IMR-90 (cell line): Measurements from ENCODE around the gene ARHGEF1.

Experiments used
- CEBPB ChIP-seq: IDR thresholded peaks from 2 replicates; pipeline ENCODE4 v1.6.1; 2012; ENCODE audit warnings: low read depth, low read length, improper control_type of control experiment
- CHD1 ChIP-seq: IDR thresholded peaks from 2 replicates; pipeline ENCODE4 v1.6.1; 2012; ENCODE audit warnings: low read depth, low read length, improper control_type of control experiment
- POLR2A ChIP-seq: IDR thresholded peaks from 2 replicates; pipeline ENCODE4 v1.6.1; 2012; ENCODE audit warnings: mild to moderate bottlenecking, low read depth, low read length
- RCOR1 ChIP-seq: IDR thresholded peaks from 2 replicates; pipeline ENCODE4 v1.6.1; 2012; ENCODE audit warnings: mild to moderate bottlenecking, low read length, improper control_type of control experiment; ENCODE audit not compliant: insufficient replicate concordance
- SMC3 ChIP-seq: fragments of 150-350 bp; IDR thresholded peaks from 2 replicates; pipeline ENCODE4 v1.6.1; 2016; ENCODE audit warnings: low read depth, mild to moderate bottlenecking, antibody characterized with exemption, low read length, moderate library complexity
- TF ChIP-seq, protein P1 (sequence below): conservative IDR thresholded peaks from 2 replicates; pipeline ENCODE4 v1.5.1; 2012; ENCODE audit warnings: mild to moderate bottlenecking, low read depth, low read length, improper control_type of control experiment

DNA sequence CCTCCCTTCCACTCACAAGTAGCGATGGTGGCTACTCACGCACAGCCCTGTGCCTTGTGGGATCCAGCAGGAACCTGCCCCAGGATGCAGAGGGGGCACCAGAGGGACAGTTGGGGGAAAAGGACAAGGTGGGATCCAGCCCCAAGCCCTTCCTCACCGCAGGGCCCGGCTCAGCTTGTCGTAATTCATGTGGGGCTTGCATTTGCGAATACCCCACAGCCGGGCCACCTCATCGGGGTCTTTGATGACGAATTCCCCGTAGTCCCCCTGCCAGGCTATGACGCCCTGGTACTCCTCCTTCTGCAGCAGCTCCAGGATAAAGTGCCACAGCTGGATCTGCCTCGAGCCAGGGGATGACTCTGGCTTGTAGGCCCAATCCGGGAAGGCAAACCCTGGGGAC, 26.7 kb downstream of the ARHGEF1 start:
- TF ChIP-seq CEBPB (no peak), RCOR1 (no peak), POLR2A (no peak), SMC3 (no peak), CHD1 (no peak)
- TF ChIP-seq, protein P1, sequence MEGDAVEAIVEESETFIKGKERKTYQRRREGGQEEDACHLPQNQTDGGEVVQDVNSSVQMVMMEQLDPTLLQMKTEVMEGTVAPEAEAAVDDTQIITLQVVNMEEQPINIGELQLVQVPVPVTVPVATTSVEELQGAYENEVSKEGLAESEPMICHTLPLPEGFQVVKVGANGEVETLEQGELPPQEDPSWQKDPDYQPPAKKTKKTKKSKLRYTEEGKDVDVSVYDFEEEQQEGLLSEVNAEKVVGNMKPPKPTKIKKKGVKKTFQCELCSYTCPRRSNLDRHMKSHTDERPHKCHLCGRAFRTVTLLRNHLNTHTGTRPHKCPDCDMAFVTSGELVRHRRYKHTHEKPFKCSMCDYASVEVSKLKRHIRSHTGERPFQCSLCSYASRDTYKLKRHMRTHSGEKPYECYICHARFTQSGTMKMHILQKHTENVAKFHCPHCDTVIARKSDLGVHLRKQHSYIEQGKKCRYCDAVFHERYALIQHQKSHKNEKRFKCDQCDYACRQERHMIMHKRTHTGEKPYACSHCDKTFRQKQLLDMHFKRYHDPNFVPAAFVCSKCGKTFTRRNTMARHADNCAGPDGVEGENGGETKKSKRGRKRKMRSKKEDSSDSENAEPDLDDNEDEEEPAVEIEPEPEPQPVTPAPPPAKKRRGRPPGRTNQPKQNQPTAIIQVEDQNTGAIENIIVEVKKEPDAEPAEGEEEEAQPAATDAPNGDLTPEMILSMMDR: no peak
